Liver (tissue), 9 donors: ENCODE results near the gene DIP2A. TPM values are rescaled to one million over a fixed set of nuclear protein-coding genes. Genes with fewer than 3 reads are reported as not detected.

ENCODE experiments used
- DNase-seq: peaks from one replicate; pipeline ENCODE4 v3.0.0-alpha.2; 2017; ENCODE audit warnings: low spot score
- H3K27ac ChIP-seq, 2 donors: one replicate each; pipeline ENCODE4 v1.7.0; 2013; ENCODE audit warnings: inconsistent platforms in 2 of 2, low read length in 2 of 2, control low read depth in 1 of 2, low read depth in 1 of 2, mild to moderate bottlenecking in 1 of 2
- H3K27me3 ChIP-seq, 4 donors: one replicate each; pipeline versions ENCODE4 v1.6.1 to v1.7.0; 2013; ENCODE audit warnings: low read length in 3 of 4, inconsistent platforms in 1 of 4, mild to moderate bottlenecking in 1 of 4, moderate library complexity in 1 of 4; ENCODE audit not compliant: control insufficient read depth in 4 of 4, insufficient read depth in 4 of 4
- H3K36me3 ChIP-seq, 4 donors: one replicate each; pipeline versions ENCODE4 v1.6.1 to v1.7.0; 2013; ENCODE audit warnings: low read length in 3 of 4, mild to moderate bottlenecking in 3 of 4, low read depth in 1 of 4, moderate library complexity in 1 of 4; ENCODE audit not compliant: control insufficient read depth in 4 of 4, insufficient read depth in 3 of 4
- H3K4me1 ChIP-seq, 4 donors: one replicate each; pipeline versions ENCODE4 v1.6.1 to v1.7.0; 2013; ENCODE audit warnings: low read length in 3 of 4, mild to moderate bottlenecking in 3 of 4, moderate library complexity in 1 of 4; ENCODE audit not compliant: control insufficient read depth in 4 of 4, insufficient read depth in 4 of 4
- H3K4me3 ChIP-seq, 3 donors: one replicate each; pipeline versions ENCODE4 v1.6.1 to v1.7.0; 2013; ENCODE audit warnings: low read length in 3 of 3, control low read depth in 1 of 3, low read depth in 1 of 3, mild to moderate bottlenecking in 1 of 3
- H3K9ac ChIP-seq, 2 donors: one replicate each; pipeline ENCODE4 v1.7.0; 2013; ENCODE audit warnings: low read length in 2 of 2, mild to moderate bottlenecking in 2 of 2, moderate library complexity in 2 of 2, control low read depth in 1 of 2, low read depth in 1 of 2
- H3K9me3 ChIP-seq, 4 donors: one replicate each; pipeline versions ENCODE4 v1.6.1 to v1.7.0; 2013; ENCODE audit warnings: low read length in 3 of 4; ENCODE audit not compliant: control insufficient read depth in 4 of 4
- ATF3 ChIP-seq: IDR thresholded peaks from 2 replicates; pipeline ENCODE4 v1.6.1; 2016; ENCODE audit warnings: antibody characterized with exemption
- FOXA1 ChIP-seq: IDR thresholded peaks from 2 replicates; pipeline ENCODE4 v1.6.1; 2016; ENCODE audit warnings: antibody characterized with exemption
- FOXA2 ChIP-seq: IDR thresholded peaks from 2 replicates; pipeline ENCODE4 v1.6.1; 2016; ENCODE audit warnings: antibody characterized with exemption
- HNF4G ChIP-seq: IDR thresholded peaks from 2 replicates; pipeline ENCODE4 v1.6.1; 2016; ENCODE audit warnings: antibody characterized with exemption
- MAX ChIP-seq: IDR thresholded peaks from 2 replicates; pipeline ENCODE4 v1.6.1; 2016; ENCODE audit warnings: antibody characterized with exemption
- NR2F2 ChIP-seq: IDR thresholded peaks from 2 replicates; pipeline ENCODE4 v1.6.1; 2016; ENCODE audit warnings: antibody characterized with exemption
- RAD21 ChIP-seq, 2 donors: IDR thresholded peaks; 2 replicates each; pipeline ENCODE4 v1.6.1; 2016; ENCODE audit warnings: antibody characterized with exemption in 2 of 2, mild to moderate bottlenecking in 2 of 2
- REST ChIP-seq: IDR thresholded peaks from 2 replicates; pipeline ENCODE4 v1.6.1; 2016; ENCODE audit warnings: antibody characterized with exemption, mild to moderate bottlenecking
- RXRA ChIP-seq, 2 donors: IDR thresholded peaks; 2 replicates each; pipeline ENCODE4 v1.6.1; 2017 to 2018; ENCODE audit warnings: antibody characterized with exemption in 2 of 2, mild to moderate bottlenecking in 1 of 2
- SP1 ChIP-seq: IDR thresholded peaks from 2 replicates; pipeline ENCODE4 v1.6.1; 2018; ENCODE audit warnings: antibody characterized with exemption, mild to moderate bottlenecking
- TAF1 ChIP-seq: conservative IDR thresholded peaks from 2 replicates; pipeline ENCODE4 v1.6.1; 2016; ENCODE audit warnings: antibody characterized with exemption, mild to moderate bottlenecking
- YY1 ChIP-seq: IDR thresholded peaks from 2 replicates; pipeline ENCODE4 v1.6.1; 2016; ENCODE audit warnings: antibody characterized with exemption, mild to moderate bottlenecking
- WGBS: extraction: QIAGEN DNeasy Blood & Tissue Kit; methylation state at CpG from one replicate; pipeline ENCODE4 v1.1.7; 2013; 5-methylcytosine and 5-hydroxymethylcytosine counted together
- polyA plus RNA-seq, 2 donors: library from polyadenylated mRNA; stranded (reverse) in 1 of 2; unstranded in 1 of 2; fragments of 200-250 nt in 1 of 2; fragments of >200 nt in 1 of 2; fragmentation: Nextera tagmentation in 1 of 2; extraction: Ambion mirVana in 1 of 2; gene quantifications; one replicate each; pipeline versions ENCODE4 v1.2.1 to v1.2.3, GENCODE V29; 2013 to 2015
- total RNA-seq, 2 donors: library from RNA; depleted of rRNA; stranded (reverse); fragments of >200 nt; gene quantifications; one replicate each; pipeline ENCODE4 v1.2.3, GENCODE V29; 2014
- donor health status: healthy.
- donor health status: healthy.
- donor health status: healthy.
- donor health status: healthy.
- donor health status: healthy.

DIP2A gene
- total and polyA plus RNA-seq, 4 donors = 3.8 to 21.7 (median 7.5) TPM

GRCh38 chr21:46551636-46552241 lies 93.0 kb downstream of the DIP2A start:
- Histone ChIP-seq H3K4me1 (no peaks in the 10 kb centered on the region), H3K27me3 (no peaks in the 10 kb centered on the region), H3K27ac (peak overlapping the region in 1 of 2 donors; percentile 73), H3K9me3 (no peaks in the 10 kb centered on the region), H3K9ac (no peak overlapping the region), H3K36me3 (peaks cover 4 to 64% (median 13%) of the 10 kb centered on the region in 4 donors), H3K4me3 (no peak overlapping the region)
- WGBS = 80% methylated on average over 24 of the region's 24 CpGs
- TF ChIP-seq FOXA1 (no peak), ATF3 (no peak)
- DNase-seq = no peak

- Histone ChIP-seq H3K4me1 (no peaks in the 10 kb centered on the region), H3K36me3 (peaks cover 5 to 65% (median 13%) of the 10 kb centered on the region in 4 donors), H3K27me3 (no peaks in the 10 kb centered on the region), H3K9ac (no peak overlapping the region), H3K9me3 (no peaks in the 10 kb centered on the region), H3K4me3 (no peak overlapping the region), H3K27ac (peak overlapping the region in 1 of 2 donors; percentile 10)
- 82% methylated on average over 5 of the region's 5 CpGs for WGBS
- no peak for DNase-seq
- peak; percentile 10 for TF ChIP-seq SP1
- TF ChIP-seq NR2F2 = no peak
- peak in 1 of 2 donors; percentile 9 for TF ChIP-seq RAD21 (IDR thresholded peaks at IDR 0.05)
Measured at GRCh38 chr21:46552274-46552673, 93.6 kb downstream of the DIP2A start.

- peak overlapping the region in 1 of 2 donors; percentile 10 for H3K27ac ChIP-seq
- 97% methylated on average over 5 of the region's 5 CpGs for WGBS
- TF ChIP-seq HNF4G = no peak
- no peak for TF ChIP-seq MAX
- TF ChIP-seq FOXA1 = no peak
- no peak for TF ChIP-seq TAF1
- TF ChIP-seq RXRA (IDR thresholded peaks at IDR 0.05) = no peak
- no peak for TF ChIP-seq FOXA2
- no peak for TF ChIP-seq YY1
- TF ChIP-seq SP1 = no peak
- no peak for TF ChIP-seq REST
- no peaks in the 10 kb centered on the region for H3K4me1 ChIP-seq
- H3K27me3 ChIP-seq = no peaks in the 10 kb centered on the region
- no peaks in the 10 kb centered on the region for H3K9me3 ChIP-seq
- H3K36me3 ChIP-seq = peaks cover 5 to 67% (median 13%) of the 10 kb centered on the region in 4 donors
- DNase-seq = no peak
- no peak overlapping the region for H3K9ac ChIP-seq
- H3K4me3 ChIP-seq = no peak overlapping the region
Measured at GRCh38 chr21:46552865-46553379, 94.2 kb downstream of the DIP2A start.
